ENCODE measurements around the gene EIF4A3. TPM values are rescaled to one million over a fixed set of nuclear protein-coding genes. Genes with fewer than 3 reads are reported as not detected.

EIF4A3 gene
- 79.9 TPM for total RNA-seq

- DNase-seq (ENCODE audit: low spot score in 2 of 2) (peak; percentile 99), FAIRE-seq (peak; percentile 45)
Observed at GRCh38 chr17:80147035-80147822, at the start of gene EIF4A3. EIF4A3 (minus strand) TSS chr17:80147128; CDS start chr17:80146961, 167 bp downstream.

- DNase-seq (ENCODE audit: low spot score in 2 of 2), result no peak
- FAIRE-seq, result no peak
Observed at GRCh38 chr17:80196652-80197051, 49.7 kb upstream of the EIF4A3 start.

GRCh38 chr17:80195671-80196529 is 49.0 kb upstream of the EIF4A3 start:
- FAIRE-seq (no peak), DNase-seq (ENCODE audit: low spot score in 2 of 2) (no peak)

GRCh38 chr17:80195141-80195540 is 48.2 kb upstream of the EIF4A3 start:
- no peak for DNase-seq (ENCODE audit: low spot score in 2 of 2)
- no peak for FAIRE-seq

- FAIRE-seq (no peak), DNase-seq (ENCODE audit: low spot score in 2 of 2) (peak in 1 of 2 donors; percentile 60)
Observed at GRCh38 chr17:80191865-80192661, 45.1 kb upstream of the EIF4A3 start.

- FAIRE-seq (no peak), DNase-seq (ENCODE audit: low spot score in 2 of 2) (no peak)
Observed at GRCh38 chr17:80191192-80191591, 44.3 kb upstream of the EIF4A3 start.

GRCh38 chr17:80190716-80191115 is 43.8 kb upstream of the EIF4A3 start:
- FAIRE-seq, result no peak
- DNase-seq (ENCODE audit: low spot score in 2 of 2), result no peak

GRCh38 chr17:80189611-80190010 is 42.7 kb upstream of the EIF4A3 start:
- no peak for FAIRE-seq

GRCh38 chr17:80187515-80187941 is 40.6 kb upstream of the EIF4A3 start:
- FAIRE-seq (no peak), DNase-seq (ENCODE audit: low spot score in 2 of 2) (no peak)

More at GRCh38 chr17:80189611-80190010, 42.7 kb upstream of the EIF4A3 start:
- no peak for DNase-seq (ENCODE audit: low spot score in 2 of 2)

GRCh38 chr17:80187090-80187489 is 40.2 kb upstream of the EIF4A3 start:
- no peak for DNase-seq (ENCODE audit: low spot score in 2 of 2)
- FAIRE-seq, result no peak

- FAIRE-seq (no peak), DNase-seq (ENCODE audit: low spot score in 2 of 2) (no peak)
Observed at GRCh38 chr17:80185968-80186367, 39.0 kb upstream of the EIF4A3 start.

GRCh38 chr17:80184423-80184714 is 37.4 kb upstream of the EIF4A3 start:
- FAIRE-seq, result no peak
- DNase-seq (ENCODE audit: low spot score in 2 of 2), result no peak

GRCh38 chr17:80183581-80184422 is 36.9 kb upstream of the EIF4A3 start:
- FAIRE-seq (no peak), DNase-seq (ENCODE audit: low spot score in 2 of 2) (no peak)

- DNase-seq (ENCODE audit: low spot score in 2 of 2) (no peak), FAIRE-seq (no peak)
Observed at GRCh38 chr17:80182845-80183223, 35.9 kb upstream of the EIF4A3 start.

GRCh38 chr17:80182118-80182844 is 35.4 kb upstream of the EIF4A3 start:
- DNase-seq (ENCODE audit: low spot score in 2 of 2) (no peak), FAIRE-seq (no peak)

- FAIRE-seq (no peak), DNase-seq (ENCODE audit: low spot score in 2 of 2) (no peak)
Observed at GRCh38 chr17:80181431-80181830, 34.5 kb upstream of the EIF4A3 start.

- DNase-seq (ENCODE audit: low spot score in 2 of 2) (no peak), FAIRE-seq (no peak)
Observed at GRCh38 chr17:80180192-80180591, 33.3 kb upstream of the EIF4A3 start.

GRCh38 chr17:80177986-80178595 is 31.2 kb upstream of the EIF4A3 start:
- no peak for DNase-seq (ENCODE audit: low spot score in 2 of 2)

GRCh38 chr17:80176757-80177156 is 29.8 kb upstream of the EIF4A3 start:
- FAIRE-seq (no peak), DNase-seq (ENCODE audit: low spot score in 2 of 2) (no peak)

More at GRCh38 chr17:80177986-80178595, 31.2 kb upstream of the EIF4A3 start:
- FAIRE-seq, result no peak
